ENCODE measurements around the gene GRPEL2. TPM values are rescaled to one million over a fixed set of nuclear protein-coding genes. Genes with fewer than 3 reads are reported as not detected.

The GRPEL2 gene
- total RNA-seq, 2 experiments from 2014 or later = 36.1 to 36.6 TPM

DNA sequence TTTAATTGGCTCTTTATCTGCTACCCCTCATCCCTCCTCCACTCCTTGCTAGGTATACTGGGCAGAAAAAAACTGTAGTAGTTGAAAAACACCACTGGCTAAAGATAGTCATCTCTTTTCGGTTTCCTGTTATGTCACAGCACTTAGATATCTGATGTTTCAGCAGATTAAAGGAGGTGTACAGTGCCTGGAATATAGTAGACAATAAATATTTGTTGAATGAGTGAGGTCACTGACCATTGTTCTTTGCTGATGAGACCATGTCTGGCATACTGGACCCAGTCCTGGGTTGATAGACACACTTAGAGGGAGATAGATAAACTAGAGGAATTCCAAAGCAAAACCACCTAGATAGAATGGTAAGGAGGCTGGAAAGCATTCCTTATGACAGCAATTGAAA, 3.2 kb downstream of the GRPEL2 start:
- POLR2A ChIA-PET = interaction anchor here (1.5 kb wide), 1 partner anchor 9 kb away, joined by 4 read pairs; the partner anchor contains the start of gene PCYOX1L
- no peaks in the 10 kb centered on the region for H3K9me3 Mint-ChIP-seq
- peak overlapping the region; percentile 83 for H3K4me3 Mint-ChIP-seq
- H3K27ac Mint-ChIP-seq = peak overlapping the region; percentile 91
- peak; percentile 34 for DNase-seq
- peaks cover 80% of the 10 kb centered on the region for H3K4me1 Mint-ChIP-seq
- peaks cover 73% of the 10 kb centered on the region for H3K36me3 Mint-ChIP-seq (ENCODE audit: low read depth)
- no peaks in the 10 kb centered on the region for H3K27me3 Mint-ChIP-seq
- CTCF ChIA-PET = interaction anchor here (1.0 kb wide), 1 partner anchor 1027 kb away, joined by 4 read pairs; no protein-coding TSS in a partner anchor

- Mint-ChIP-seq H3K4me3 (peak overlapping the region; percentile 83), H3K4me1 (peaks cover 79% of the 10 kb centered on the region), H3K36me3 (ENCODE audit: low read depth) (peaks cover 79% of the 10 kb centered on the region), H3K27ac (peak overlapping the region; percentile 91), H3K9me3 (peaks cover 2% of the 10 kb centered on the region), H3K27me3 (no peaks in the 10 kb centered on the region)
- ChIA-PET POLR2A (interaction anchor here (1.5 kb wide), 1 partner anchor 8 kb away, joined by 4 read pairs; the partner anchor contains the start of gene PCYOX1L), CTCF (interaction anchor here (1.0 to 1.2 kb wide), 2 partner anchors 9 to 1026 kb away, joined by 4 read pairs; partner anchors contain the start of gene PCYOX1L)
- DNase-seq = no peak
These were observed 4.1 kb downstream of the GRPEL2 start for GRCh38 chr5:149349382-149349781.

DNA sequence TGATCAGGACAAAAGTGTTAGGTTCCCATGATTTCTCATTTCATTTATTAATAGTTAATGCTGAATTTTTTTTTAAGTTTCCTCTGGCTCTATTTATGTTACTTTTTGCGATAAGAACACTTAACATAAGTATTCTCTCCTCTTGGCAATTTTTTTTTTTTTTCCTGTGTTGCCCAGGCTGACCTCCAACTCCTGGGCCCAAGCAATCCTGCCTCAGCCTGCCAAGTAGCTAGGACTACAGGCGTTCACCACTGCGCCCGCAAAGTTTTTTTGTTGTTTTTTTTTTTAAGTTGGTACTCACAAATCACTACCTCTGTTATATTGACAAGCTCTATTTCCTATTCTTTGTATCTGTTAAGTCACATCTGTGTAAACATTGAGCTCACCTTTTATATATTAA, 6.9 kb downstream of the GRPEL2 start:
- H3K36me3 Mint-ChIP-seq (ENCODE audit: low read depth) = peaks cover 83% of the 10 kb centered on the region
- H3K9me3 Mint-ChIP-seq = peaks cover 2% of the 10 kb centered on the region
- H3K4me1 Mint-ChIP-seq = peaks cover 87% of the 10 kb centered on the region
- H3K27me3 Mint-ChIP-seq = no peaks in the 10 kb centered on the region
- no peak overlapping the region for H3K4me3 Mint-ChIP-seq
- ChIA-PET CTCF (interaction anchor here (0.6 kb wide), 1 partner anchor 91 kb away, joined by 3 read pairs; no protein-coding TSS in a partner anchor), POLR2A (no interaction called here)
- no peak for DNase-seq
- H3K27ac Mint-ChIP-seq = peak overlapping the region; percentile 52

DNA sequence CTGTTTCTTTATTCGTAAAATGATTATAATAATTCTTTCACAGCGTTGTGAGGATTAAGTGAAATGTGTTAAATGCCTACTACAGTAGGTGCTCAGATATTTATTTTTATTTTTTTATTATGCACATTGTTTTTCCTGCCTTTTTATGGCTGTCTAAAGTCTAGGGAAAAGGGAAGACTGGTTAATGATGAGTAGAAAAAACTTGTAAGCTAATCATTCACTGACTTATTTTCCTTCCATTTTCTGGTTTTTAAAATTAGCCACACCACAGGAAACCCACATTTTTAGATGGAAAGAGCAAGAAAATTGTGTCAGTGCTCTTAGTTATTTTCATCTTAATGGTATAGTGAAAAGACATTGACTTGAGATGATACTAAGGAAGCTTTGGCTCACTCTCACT, 8.6 kb downstream of the GRPEL2 start:
- H3K27me3 Mint-ChIP-seq = no peaks in the 10 kb centered on the region
- peaks cover 81% of the 10 kb centered on the region for H3K4me1 Mint-ChIP-seq
- H3K4me3 Mint-ChIP-seq = no peak overlapping the region
- no peak for DNase-seq
- ChIA-PET CTCF (interaction anchor here (0.6 to 1.3 kb wide), 4 partner anchors 10 to 506 kb away, joined by 3 to 12 read pairs (median 4); partner anchors contain the start of gene GRPEL2), POLR2A (no interaction called here)
- no peak overlapping the region for H3K27ac Mint-ChIP-seq
- peaks cover 2% of the 10 kb centered on the region for H3K9me3 Mint-ChIP-seq
- H3K36me3 Mint-ChIP-seq (ENCODE audit: low read depth) = peaks cover 68% of the 10 kb centered on the region

- no peak overlapping the region for H3K4me3 Mint-ChIP-seq
- ChIA-PET POLR2A (interaction anchor here (0.7 to 1.0 kb wide), 2 partner anchors 10 to 972 kb away, joined by 3 read pairs; no protein-coding TSS in a partner anchor), CTCF (interaction anchor here (1.2 to 2.5 kb wide), 2 partner anchors 10 to 191 kb away, joined by 3 to 11 read pairs; partner anchors contain the start of gene GRPEL2)
- peaks cover 2% of the 10 kb centered on the region for H3K9me3 Mint-ChIP-seq
- H3K27ac Mint-ChIP-seq = no peak overlapping the region
- peaks cover 82% of the 10 kb centered on the region for H3K4me1 Mint-ChIP-seq
- H3K27me3 Mint-ChIP-seq = no peaks in the 10 kb centered on the region
- no peak for DNase-seq
- H3K36me3 Mint-ChIP-seq (ENCODE audit: low read depth) = peaks cover 65% of the 10 kb centered on the region
These were observed 10.4 kb downstream of the GRPEL2 start for GRCh38 chr5:149355688-149356087.

DNA sequence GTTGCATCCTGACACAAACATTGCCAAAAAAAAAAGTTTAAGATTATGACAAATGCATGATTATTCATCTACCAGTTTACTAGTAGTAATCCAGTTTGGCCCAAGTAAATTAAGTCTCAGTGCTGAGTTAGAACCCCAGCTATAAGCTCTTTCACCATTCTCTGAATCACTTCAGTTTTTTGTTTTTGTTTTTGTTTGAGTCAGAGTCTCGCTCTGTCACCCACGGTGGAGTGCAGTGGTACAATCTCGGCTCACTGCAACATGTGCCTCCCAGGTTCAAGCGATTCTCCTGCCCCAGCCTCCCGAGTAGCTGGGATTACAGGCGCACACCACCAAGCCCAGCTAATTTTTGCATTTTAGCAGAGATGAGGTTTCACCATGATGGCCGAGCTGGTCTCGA, 11.1 kb downstream of the GRPEL2 start:
- ChIA-PET CTCF (interaction anchor here (0.7 to 3.9 kb wide), 6 partner anchors 11 to 190 kb away, joined by 3 to 29 read pairs (median 8); partner anchors contain the start of gene GRPEL2), POLR2A (interaction anchor here (0.7 kb wide), 2 partner anchors 972 to 1370 kb away, joined by 3 to 7 read pairs; no protein-coding TSS in a partner anchor)
- H3K4me3 Mint-ChIP-seq = no peak overlapping the region
- H3K4me1 Mint-ChIP-seq = peaks cover 83% of the 10 kb centered on the region
- peaks cover 2% of the 10 kb centered on the region for H3K9me3 Mint-ChIP-seq
- H3K27ac Mint-ChIP-seq = peak overlapping the region; percentile 58
- DNase-seq = no peak
- peaks cover 61% of the 10 kb centered on the region for H3K36me3 Mint-ChIP-seq (ENCODE audit: low read depth)
- H3K27me3 Mint-ChIP-seq = no peaks in the 10 kb centered on the region

GRCh38 chr5:149357370-149358293, 12.3 kb downstream of the GRPEL2 start, which contains the start of gene PCYOX1L:
Gene PCYOX1L (plus strand): TSS chr5:149358046. CDS start chr5:149358069, 23 bp downstream.
- Mint-ChIP-seq H3K9me3 (peaks cover 2% of the 10 kb centered on the region), H3K27ac (peak within 1 kb of the TSS; percentile 86), H3K36me3 (ENCODE audit: low read depth) (peaks cover 49% of the 10 kb centered on the region), H3K4me1 (peaks cover 74% of the 10 kb centered on the region), H3K4me3 (peak within 1 kb of the TSS; percentile 86), H3K27me3 (no peaks in the 10 kb centered on the region)
- CTCF ChIA-PET = interaction anchor here (0.6 to 3.9 kb wide), 7 partner anchors 8 to 233 kb away, joined by 3 to 29 read pairs (median 4); partner anchors contain the start of gene GRPEL2
- POLR2A ChIA-PET = interaction anchor here (0.6 to 1.9 kb wide), 4 partner anchors 8 to 164 kb away, joined by 3 to 10 read pairs (median 7); partner anchors contain the start of gene GRPEL2
- peak; percentile 93 for DNase-seq

DNA sequence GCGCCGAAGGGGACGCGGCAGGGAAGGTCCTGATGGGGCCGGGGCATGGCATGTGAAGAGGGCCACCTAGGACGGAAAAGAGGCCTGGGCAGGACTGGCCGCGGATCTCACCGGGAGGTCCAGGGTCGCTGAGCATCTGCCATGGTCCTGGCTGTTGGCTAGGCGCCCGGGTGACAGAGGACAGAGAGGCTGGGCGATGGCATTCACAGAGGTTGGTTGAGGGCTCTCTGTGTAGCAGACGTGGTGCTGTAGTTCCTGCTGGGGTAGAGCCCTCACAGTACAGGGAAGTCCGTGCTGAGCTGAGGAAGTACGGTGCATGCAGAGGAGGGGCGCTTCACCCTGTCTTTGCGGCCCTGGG, 13.0 kb downstream of the GRPEL2 start:
- H3K27me3 Mint-ChIP-seq = no peaks in the 10 kb centered on the region
- H3K9me3 Mint-ChIP-seq = peaks cover 2% of the 10 kb centered on the region
- H3K4me1 Mint-ChIP-seq = peaks cover 71% of the 10 kb centered on the region
- DNase-seq = peak; percentile 42
- H3K36me3 Mint-ChIP-seq (ENCODE audit: low read depth) = peaks cover 50% of the 10 kb centered on the region
- H3K4me3 Mint-ChIP-seq = peak overlapping the region; percentile 86
- ChIA-PET POLR2A (interaction anchor here (1.3 to 1.9 kb wide), 2 partner anchors 11 to 13 kb away, joined by 10 read pairs; partner anchors contain the start of gene GRPEL2), CTCF (interaction anchor here (0.5 to 3.9 kb wide), 7 partner anchors 9 to 198 kb away, joined by 3 to 29 read pairs (median 4); partner anchors contain the start of gene GRPEL2)
- peak overlapping the region; percentile 86 for H3K27ac Mint-ChIP-seq

GRCh38 chr5:149358868-149359495, 13.7 kb downstream of the GRPEL2 start:
- Mint-ChIP-seq H3K4me3 (peak overlapping the region; percentile 86), H3K4me1 (peaks cover 66% of the 10 kb centered on the region)

GRCh38 chr5:149360272-149360671, 15.0 kb downstream of the GRPEL2 start:
- DNase-seq = no peak
- Mint-ChIP-seq H3K27ac (peak overlapping the region; percentile 75), H3K9me3 (no peaks in the 10 kb centered on the region), H3K4me3 (peak overlapping the region; percentile 21), H3K36me3 (ENCODE audit: low read depth) (peaks cover 33% of the 10 kb centered on the region), H3K4me1 (peaks cover 55% of the 10 kb centered on the region), H3K27me3 (no peaks in the 10 kb centered on the region)
- ChIA-PET CTCF (interaction anchor here (0.9 to 1.9 kb wide), 6 partner anchors 11 to 37 kb away, joined by 3 to 6 read pairs (median 3); no protein-coding TSS in a partner anchor), POLR2A (interaction anchor here (0.8 kb wide), 1 partner anchor 16 kb away, joined by 4 read pairs; no protein-coding TSS in a partner anchor)

More at GRCh38 chr5:149358868-149359495, 13.7 kb downstream of the GRPEL2 start:
- POLR2A ChIA-PET = no interaction called here
- peaks cover 2% of the 10 kb centered on the region for H3K9me3 Mint-ChIP-seq
- H3K27ac Mint-ChIP-seq = peak overlapping the region; percentile 86
- DNase-seq = no peak
- H3K27me3 Mint-ChIP-seq = no peaks in the 10 kb centered on the region
- CTCF ChIA-PET = interaction anchor here (0.5 to 3.9 kb wide), 6 partner anchors 8 to 198 kb away, joined by 3 to 29 read pairs (median 4); partner anchors contain the start of gene GRPEL2
- H3K36me3 Mint-ChIP-seq (ENCODE audit: low read depth) = peaks cover 46% of the 10 kb centered on the region

- Mint-ChIP-seq H3K4me1 (peaks cover 43% of the 10 kb centered on the region), H3K27me3 (no peaks in the 10 kb centered on the region), H3K27ac (no peak overlapping the region), H3K4me3 (no peak overlapping the region), H3K9me3 (no peaks in the 10 kb centered on the region), H3K36me3 (ENCODE audit: low read depth) (peaks cover 27% of the 10 kb centered on the region)
- no peak for DNase-seq
- ChIA-PET CTCF (interaction anchor here (1.0 to 1.7 kb wide), 2 partner anchors 17 to 22 kb away, joined by 3 read pairs; partner anchors contain the start of gene IL17B), POLR2A (no interaction called here)
These were observed 17.2 kb downstream of the GRPEL2 start for GRCh38 chr5:149362541-149362940.

DNA sequence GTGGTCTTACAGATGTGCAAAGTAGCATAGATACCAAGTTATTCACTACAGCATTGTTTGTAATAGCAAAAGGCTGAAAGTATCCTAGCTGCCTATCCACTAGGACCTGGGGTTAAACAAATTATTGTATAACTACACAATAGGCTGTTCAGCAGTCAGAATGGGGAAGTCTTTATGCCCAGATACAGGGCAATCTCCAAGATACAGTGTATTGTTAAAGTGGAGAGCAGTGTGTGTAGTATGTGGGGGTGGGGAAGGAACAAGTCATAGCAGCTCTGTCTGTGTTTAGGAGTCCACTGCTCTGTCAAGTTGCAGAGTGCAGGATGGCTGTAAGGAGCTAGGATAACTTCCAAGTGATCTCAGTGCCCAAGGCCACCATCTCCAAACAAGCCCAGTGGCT, 18.1 kb downstream of the GRPEL2 start:
- Mint-ChIP-seq H3K27ac (no peak overlapping the region), H3K27me3 (no peaks in the 10 kb centered on the region), H3K36me3 (ENCODE audit: low read depth) (peaks cover 27% of the 10 kb centered on the region), H3K4me1 (peaks cover 42% of the 10 kb centered on the region), H3K4me3 (no peak overlapping the region), H3K9me3 (no peaks in the 10 kb centered on the region)
- no peak for DNase-seq
- ChIA-PET CTCF (interaction anchor here (0.9 to 1.9 kb wide), 5 partner anchors 13 to 31 kb away, joined by 3 to 5 read pairs (median 3); partner anchors contain the start of genes GRPEL2 and IL17B), POLR2A (interaction anchor here (0.6 kb wide), 1 partner anchor 37 kb away, joined by 5 read pairs; no protein-coding TSS in a partner anchor)

All from activated CD4-positive, alpha-beta T cell treated with anti-CD3 and anti-CD28 coated beads, Interleukin-2, amount 10 ng/mL, durations not matched to agents 7 days and 5 days (primary cell).